Left lung (tissue), 10 donors: ENCODE measurements around the gene YWHAG. TPM values are rescaled to one million over a fixed set of nuclear protein-coding genes. Genes with fewer than 3 reads are reported as not detected.
"Not testable (repeated sequence)": the region's sequence is repeated elsewhere in the genome, so short reads cannot be mapped to it uniquely, and the experiment has no call there.

Experiments
- ATAC-seq: fragments of 200-7000 bp; cut with Tn5 transposase; one replicate; pipeline ENCODE4 v1.9.1; 2020; ENCODE audit warnings: moderate library complexity
- DNase-seq, 4 donors: peaks; one replicate each; pipeline ENCODE4 v3.0.0-alpha.2; 2013 to 2020
- H3K27ac ChIP-seq, 2 donors: fragments of 200-600 bp; sonication (generic) in 1 of 2; one replicate each; pipeline versions ENCODE4 v1.5.0 to v1.8.0; 2020 to 2021
- H3K27me3 ChIP-seq, 2 donors: fragments of 200-600 bp; sonication (generic) in 1 of 2; one replicate each; pipeline versions ENCODE4 v1.5.0 to v1.8.0; 2020 to 2021
- H3K36me3 ChIP-seq, 2 donors: fragments of 200-600 bp; sonication (generic) in 1 of 2; one replicate each; pipeline versions ENCODE4 v1.5.0 to v1.8.0; 2020 to 2021
- H3K4me1 ChIP-seq, 2 donors: fragments of 200-600 bp; one replicate each; pipeline ENCODE4 v1.8.0; 2021
- H3K4me3 ChIP-seq, 2 donors: fragments of 200-600 bp; sonication (generic) in 1 of 2; one replicate each; pipeline versions ENCODE4 v1.5.0 to v1.8.0; 2020 to 2021; ENCODE audit warnings: mild to moderate bottlenecking in 1 of 2
- H3K9me3 ChIP-seq, 2 donors: fragments of 200-600 bp; sonication (generic) in 1 of 2; one replicate each; pipeline versions ENCODE4 v1.5.0 to v1.8.0; 2020 to 2021
- intact Hi-C, 2 donors: fragments of 100-400 bp; cut with DNase I; formaldehyde crosslinking; loops; one replicate each; pipeline versions ENCODE4 v1.11.2 to v1.14.2; 2022
- polyA plus RNA-seq, 6 donors: library from polyadenylated mRNA; unstranded; fragments of 120-200 nt; gene quantifications; one replicate each; pipeline ENCODE4 v1.2.1, GENCODE V29; 2013; ENCODE audit not compliant: insufficient read length in 6 of 6
- total RNA-seq, 2 donors: library from RNA; stranded (reverse); fragmentation: NEBNext Ultra II Directional; extraction: Animal tissue kit (Norgen Biotek cat#: 25700); gene quantifications; one replicate each; pipeline ENCODE4 v1.2.1, GENCODE V29; 2021
- TF ChIP-seq, protein P1 (sequence below), 2 donors: fragments of 200-600 bp; sonication (generic) in 1 of 2; IDR thresholded peaks; one replicate each; pipeline versions ENCODE4 v1.5.0 to v1.8.0; 2021; ENCODE audit warnings: antibody characterized with exemption in 2 of 2
- donor health status: DM: no; HTN: yes; CAD: no.
- donor health status: DM: no; HTN: no; CAD: no.

Gene YWHAG
- total and polyA plus RNA-seq, 8 donors, result 99.2 to 160 (median 111) TPM

DNA sequence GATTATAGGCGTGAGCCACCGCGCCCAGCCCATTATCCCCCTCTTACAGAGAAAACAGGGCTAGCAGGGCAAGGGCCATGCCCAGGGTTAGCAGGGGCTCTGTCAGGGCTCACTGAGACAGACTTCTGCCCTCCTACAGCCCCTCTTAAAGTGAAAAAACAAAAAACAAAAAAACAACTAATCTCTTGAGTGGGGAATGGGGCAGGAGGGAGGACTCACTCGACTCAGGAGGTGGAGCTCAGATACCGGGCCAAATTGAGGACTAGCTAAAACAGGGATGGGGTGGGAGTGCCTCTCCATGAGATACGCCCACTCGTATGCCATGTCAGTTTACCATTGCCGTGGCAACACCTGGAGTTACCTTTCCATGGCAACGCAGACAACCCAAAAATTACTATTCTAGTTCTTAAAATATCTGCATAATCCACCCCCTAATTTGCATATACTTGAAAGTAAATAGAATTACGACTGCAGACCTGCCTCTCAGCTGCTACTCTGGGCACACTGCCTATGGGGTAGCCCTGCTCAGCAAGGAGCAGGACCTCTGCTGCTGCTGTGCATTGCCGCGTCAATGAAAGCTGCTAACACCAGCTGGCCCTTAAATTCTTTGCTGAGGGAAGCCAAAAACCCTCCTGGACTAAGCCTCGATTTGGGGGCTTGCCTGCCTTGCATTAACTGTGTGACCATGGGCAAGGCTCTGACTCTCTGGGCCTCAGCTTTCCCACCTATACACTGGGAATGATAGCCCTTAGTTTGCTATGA, 37.4 kb upstream of the YWHAG start:
- no peaks in the 10 kb centered on the region for H3K9me3 ChIP-seq
- intact Hi-C loops, result no loop called here
- no peaks in the 10 kb centered on the region for H3K36me3 ChIP-seq
- peak in 1 of 4 donors; percentile 66 for DNase-seq
- H3K27me3 ChIP-seq, result no peaks in the 10 kb centered on the region
- ATAC-seq, result no peak
- H3K4me3 ChIP-seq, result no peak overlapping the region
- TF ChIP-seq, protein P1, sequence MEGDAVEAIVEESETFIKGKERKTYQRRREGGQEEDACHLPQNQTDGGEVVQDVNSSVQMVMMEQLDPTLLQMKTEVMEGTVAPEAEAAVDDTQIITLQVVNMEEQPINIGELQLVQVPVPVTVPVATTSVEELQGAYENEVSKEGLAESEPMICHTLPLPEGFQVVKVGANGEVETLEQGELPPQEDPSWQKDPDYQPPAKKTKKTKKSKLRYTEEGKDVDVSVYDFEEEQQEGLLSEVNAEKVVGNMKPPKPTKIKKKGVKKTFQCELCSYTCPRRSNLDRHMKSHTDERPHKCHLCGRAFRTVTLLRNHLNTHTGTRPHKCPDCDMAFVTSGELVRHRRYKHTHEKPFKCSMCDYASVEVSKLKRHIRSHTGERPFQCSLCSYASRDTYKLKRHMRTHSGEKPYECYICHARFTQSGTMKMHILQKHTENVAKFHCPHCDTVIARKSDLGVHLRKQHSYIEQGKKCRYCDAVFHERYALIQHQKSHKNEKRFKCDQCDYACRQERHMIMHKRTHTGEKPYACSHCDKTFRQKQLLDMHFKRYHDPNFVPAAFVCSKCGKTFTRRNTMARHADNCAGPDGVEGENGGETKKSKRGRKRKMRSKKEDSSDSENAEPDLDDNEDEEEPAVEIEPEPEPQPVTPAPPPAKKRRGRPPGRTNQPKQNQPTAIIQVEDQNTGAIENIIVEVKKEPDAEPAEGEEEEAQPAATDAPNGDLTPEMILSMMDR (IDR thresholded peaks at IDR 0.05), result no peak
- H3K27ac ChIP-seq, result no peak overlapping the region
- H3K4me1 ChIP-seq, result peaks cover 5 to 36% of the 10 kb centered on the region in 2 donors

DNA sequence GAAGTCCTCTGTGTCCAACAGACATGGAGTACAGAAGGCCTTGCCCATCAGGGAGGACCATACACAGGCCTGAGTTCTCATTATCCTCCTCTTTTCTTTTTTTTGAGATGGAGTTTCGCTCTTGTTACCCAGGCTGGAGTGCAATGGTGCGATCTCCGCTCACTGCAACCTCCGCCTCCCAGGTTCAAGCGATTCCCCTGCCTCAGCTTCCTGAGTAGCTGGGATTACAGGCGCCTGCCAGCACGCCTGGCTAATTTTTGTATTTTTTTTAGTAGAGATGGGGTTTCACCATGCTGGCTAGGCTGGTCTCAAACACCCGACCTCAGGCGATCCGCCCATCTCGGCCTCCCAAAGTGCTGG, 36.8 kb upstream of the YWHAG start:
- H3K27me3 ChIP-seq, DNase-seq, H3K36me3 ChIP-seq, ATAC-seq, H3K9me3 ChIP-seq, intact Hi-C loops, H3K27ac ChIP-seq, H3K4me3 ChIP-seq: not testable (repeated sequence)
- H3K4me1 ChIP-seq, result peaks cover 5 to 36% of the 10 kb centered on the region in 2 donors

DNA sequence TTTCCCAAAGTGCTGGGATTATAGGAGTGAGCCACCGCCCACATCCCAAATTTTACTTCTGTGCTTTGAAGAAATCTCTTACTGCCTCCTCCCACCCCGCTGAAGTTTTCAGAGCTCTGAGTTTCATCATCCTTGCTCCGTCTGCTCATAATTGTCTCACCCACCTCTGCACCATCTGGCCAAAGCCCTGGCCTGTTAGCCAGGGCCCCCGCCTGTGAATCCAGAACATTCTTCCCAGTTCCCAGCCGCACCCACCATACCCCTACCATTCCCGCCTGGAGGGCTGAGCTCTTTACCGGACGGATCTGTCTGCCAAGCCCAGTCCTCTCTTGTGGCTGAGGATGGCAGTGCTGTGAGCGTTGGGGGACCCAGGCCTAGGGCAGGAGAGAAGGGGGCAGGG, 36.2 kb upstream of the YWHAG start:
- H3K4me1 ChIP-seq, result peaks cover 5 to 36% of the 10 kb centered on the region in 2 donors
- no peaks in the 10 kb centered on the region for H3K27me3 ChIP-seq
- intact Hi-C loops, result no loop called here
- DNase-seq (no peak), ATAC-seq (no peak)
- no peaks in the 10 kb centered on the region for H3K36me3 ChIP-seq
- H3K27ac ChIP-seq, result no peak overlapping the region
- TF ChIP-seq, protein P1 (IDR thresholded peaks at IDR 0.05), result no peak
- H3K4me3 ChIP-seq, result no peak overlapping the region
- no peaks in the 10 kb centered on the region for H3K9me3 ChIP-seq

DNA sequence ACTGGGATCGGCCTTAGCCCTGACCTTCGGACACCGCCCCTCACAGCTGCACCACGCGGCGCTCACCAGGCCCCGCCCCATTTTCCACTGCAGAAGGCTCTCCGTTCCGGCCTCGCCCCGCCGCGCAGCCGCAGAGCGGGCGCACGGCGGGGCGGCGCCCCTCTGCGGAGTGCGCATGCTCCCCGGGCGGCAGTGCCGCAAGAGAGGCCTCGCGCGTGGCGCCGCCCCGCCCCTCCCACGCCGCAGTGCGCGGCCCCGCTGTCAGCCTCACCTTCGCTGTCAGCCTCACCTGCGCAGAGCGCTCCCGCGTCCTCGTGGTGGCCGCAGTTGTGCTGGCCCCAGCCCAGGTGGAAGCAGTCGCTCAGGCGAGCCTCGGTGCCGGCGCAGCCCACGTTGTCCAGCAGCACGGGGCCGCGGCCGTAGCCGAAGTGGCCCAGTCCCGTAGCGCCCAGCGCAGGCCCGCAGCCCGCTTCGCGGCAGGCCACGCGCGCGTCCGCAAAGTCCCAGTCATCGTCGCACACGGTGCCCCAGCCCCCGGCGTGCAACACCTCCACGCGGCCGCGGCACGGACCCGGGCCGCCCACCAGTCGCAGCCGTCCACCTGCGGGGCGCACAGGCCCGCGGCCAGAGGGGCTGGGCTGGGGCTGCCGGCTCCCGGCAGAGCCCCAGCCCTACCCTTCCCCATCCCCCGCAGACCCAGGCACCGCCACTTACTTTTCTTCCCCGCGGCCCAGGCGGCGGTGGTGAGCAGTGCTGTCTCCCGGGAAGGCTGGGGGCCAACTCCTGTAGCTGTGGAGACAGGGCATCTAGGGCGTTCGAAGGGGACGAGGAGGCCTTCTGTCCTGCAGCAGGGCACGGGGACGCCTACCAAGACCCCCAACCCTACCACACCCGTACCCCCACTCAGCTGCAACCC, 34.6 kb upstream of the YWHAG start:
- peak; percentile 90 for ATAC-seq
- TF ChIP-seq, protein P1 (IDR thresholded peaks at IDR 0.05), result no peak
- H3K27me3 ChIP-seq, result no peaks in the 10 kb centered on the region
- DNase-seq, result peak; percentile 88 to 97 (median 96)
- H3K27ac ChIP-seq, result peak overlapping the region; percentile 87 to 91
- no peaks in the 10 kb centered on the region for H3K36me3 ChIP-seq
- H3K9me3 ChIP-seq, result no peaks in the 10 kb centered on the region
- H3K4me3 ChIP-seq, result peak overlapping the region; percentile 73 to 76
- H3K4me1 ChIP-seq, result peaks cover 5 to 44% of the 10 kb centered on the region in 2 donors
- intact Hi-C loops, result no loop called here

DNA sequence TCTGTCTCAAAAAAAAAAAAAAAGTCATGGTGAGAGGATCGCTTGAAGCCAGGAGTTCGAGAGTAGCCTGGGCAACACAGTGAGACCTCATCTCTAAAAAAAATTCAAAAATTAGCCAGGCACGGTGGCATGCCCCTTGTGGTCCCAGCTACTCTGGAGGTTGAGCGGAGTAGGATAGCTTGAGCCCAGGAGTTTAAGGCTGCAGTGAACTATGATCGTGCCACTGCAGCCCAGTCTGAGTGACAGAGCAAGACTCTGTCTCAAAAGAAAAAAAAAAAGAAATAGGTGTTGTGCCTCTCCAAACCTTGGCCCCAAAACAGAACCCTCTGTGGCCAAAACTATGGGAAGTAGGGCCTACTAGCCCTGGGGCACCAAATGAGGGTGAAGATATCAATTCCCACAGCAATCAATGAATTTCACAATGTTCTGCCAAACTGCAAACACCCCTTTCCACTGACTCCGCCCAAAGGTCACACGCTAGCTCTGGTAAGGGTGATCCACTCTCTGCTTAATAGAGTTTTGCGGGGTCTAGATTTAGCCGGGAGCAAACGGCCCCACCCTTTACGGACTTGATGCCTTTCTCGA, 33.8 kb upstream of the YWHAG start:
- intact Hi-C loops, result no loop called here
- DNase-seq, result no peak
- Histone ChIP-seq H3K27me3 (no peaks in the 10 kb centered on the region), H3K36me3 (no peaks in the 10 kb centered on the region), H3K9me3 (no peaks in the 10 kb centered on the region), H3K27ac (peak overlapping the region; percentile 87 to 91), H3K4me1 (peaks cover under 1 to 40% of the 10 kb centered on the region in 2 donors), H3K4me3 (peak overlapping the region in 1 of 2 donors; percentile 73)
- TF ChIP-seq, protein P1 (IDR thresholded peaks at IDR 0.05), result no peak
- no peak for ATAC-seq
